GM08714 (cell line): ENCODE data around the gene SC5D.
A peak's percentile ranks its signal among the peaks of the same experiment; 100 is the strongest.

Experiments
- H3K4me3 ChIP-seq: fragments of 200-500 bp; sonication (Bioruptor generic); 2 replicates; pipeline ENCODE4 v1.5.1; 2014; ENCODE audit warnings: mild to moderate bottlenecking, low read length, inconsistent platforms
- ZNF274 ChIP-seq: IDR thresholded peaks from 2 replicates; pipeline ENCODE4 v1.6.1; 2012; ENCODE audit warnings: mild to moderate bottlenecking, low read depth, low read length

SC5D gene

GRCh38 chr11:121292495-121293287 is at the start of gene SC5D:
Gene SC5D (plus strand): TSS chr11:121292771. CDS start chr11:121303376, 10,605 bp downstream.
- peak within 1 kb of the TSS; percentile 98 for H3K4me3 ChIP-seq
- no peak for TF ChIP-seq ZNF274

GRCh38 chr11:121244884-121245283 is 47.7 kb upstream of the SC5D start:
- H3K4me3 ChIP-seq = no peak overlapping the region
- no peak for TF ChIP-seq ZNF274

- no peak overlapping the region for H3K4me3 ChIP-seq
- TF ChIP-seq ZNF274 = no peak
Observed at GRCh38 chr11:121246021-121246768, 46.4 kb upstream of the SC5D start.

- TF ChIP-seq ZNF274 = no peak
- H3K4me3 ChIP-seq = no peak overlapping the region
Observed at GRCh38 chr11:121246769-121247035, 45.9 kb upstream of the SC5D start.

- no peak for TF ChIP-seq ZNF274
- no peak overlapping the region for H3K4me3 ChIP-seq
Observed at GRCh38 chr11:121248496-121248895, 44.1 kb upstream of the SC5D start.

GRCh38 chr11:121249039-121249663 is 43.4 kb upstream of the SC5D start:
- H3K4me3 ChIP-seq = no peak overlapping the region
- TF ChIP-seq ZNF274 = no peak

- TF ChIP-seq ZNF274 = no peak
- H3K4me3 ChIP-seq = no peak overlapping the region
Observed at GRCh38 chr11:121250843-121251242, 41.7 kb upstream of the SC5D start.

GRCh38 chr11:121253951-121254350 is 38.6 kb upstream of the SC5D start:
- H3K4me3 ChIP-seq = no peak overlapping the region
- no peak for TF ChIP-seq ZNF274

- TF ChIP-seq ZNF274 = no peak
- no peak overlapping the region for H3K4me3 ChIP-seq
Observed at GRCh38 chr11:121254756-121255155, 37.8 kb upstream of the SC5D start.

- TF ChIP-seq ZNF274 = no peak
- no peak overlapping the region for H3K4me3 ChIP-seq
Observed at GRCh38 chr11:121255473-121256125, 37.0 kb upstream of the SC5D start.

GRCh38 chr11:121257289-121257688 is 35.3 kb upstream of the SC5D start:
- no peak for TF ChIP-seq ZNF274
- no peak overlapping the region for H3K4me3 ChIP-seq

GRCh38 chr11:121257976-121258375 is 34.6 kb upstream of the SC5D start:
- no peak overlapping the region for H3K4me3 ChIP-seq
- TF ChIP-seq ZNF274 = no peak

- TF ChIP-seq ZNF274 = no peak
- H3K4me3 ChIP-seq = no peak overlapping the region
Observed at GRCh38 chr11:121265586-121265985, 27.0 kb upstream of the SC5D start.

- TF ChIP-seq ZNF274 = no peak
- no peak overlapping the region for H3K4me3 ChIP-seq
Observed at GRCh38 chr11:121268581-121268980, 24.0 kb upstream of the SC5D start.
